ENCODE results near the gene GMDS.

The GMDS gene

DNA sequence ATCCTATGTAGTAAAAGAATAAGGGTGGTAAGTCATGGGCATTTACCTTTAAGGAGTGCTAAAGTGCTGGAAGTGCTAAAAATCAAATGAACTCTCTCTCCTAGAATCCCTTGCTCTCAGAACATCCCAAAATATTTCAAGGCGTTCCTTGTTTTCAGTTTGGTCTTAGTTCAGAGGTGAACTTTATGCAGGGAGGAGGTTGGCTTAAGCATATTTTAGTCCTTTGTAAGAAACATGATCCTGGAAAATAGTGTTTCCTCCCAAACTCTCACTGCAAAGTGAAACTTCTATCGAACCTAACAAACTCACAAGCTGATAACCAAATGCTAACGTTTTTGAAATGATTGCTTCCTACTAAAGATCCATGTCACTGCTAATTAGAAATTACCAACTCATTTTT lies 404.3 kb downstream of the GMDS start:
- Histone ChIP-seq H3K27ac (ENCODE audit: low read length) (no peak overlapping the region), H2AFZ (ENCODE audit: low read depth, low read length) (no peak overlapping the region), H3K9ac (ENCODE audit: low read depth, low read length) (no peak overlapping the region), H4K20me1 (ENCODE audit: insufficient read depth, low read length) (no peaks in the 10 kb centered on the region), H3K4me1 (ENCODE audit: insufficient read depth, low read length) (no peaks in the 10 kb centered on the region), H3K9me3 (ENCODE audit: insufficient read depth, low read length, severe bottlenecking) (peaks cover 3% of the 10 kb centered on the region), H3K4me2 (ENCODE audit: insufficient read depth, low read length) (no peak overlapping the region), H3K79me2 (ENCODE audit: insufficient read depth, low read length) (no peaks in the 10 kb centered on the region), H3K27me3 (ENCODE audit: insufficient read depth, low read length, poor library complexity) (no peaks in the 10 kb centered on the region), H3K36me3 (ENCODE audit: insufficient read depth, low read length) (peaks cover 4% of the 10 kb centered on the region; the same call in 1 of the 2 replicates), H3K4me3 (ENCODE audit: low read depth in 1 of 2, low read length in 2 of 2) (no peak overlapping the region)
- TF ChIP-seq CTCF (IDR thresholded peaks at IDR 0.05; ENCODE audit: borderline replicate concordance, extremely low read depth, low read length, poor library complexity, severe bottlenecking) (no peak), EZH2 (IDR thresholded peaks at IDR 0.05; ENCODE audit: borderline replicate concordance, low read depth, low read length, severe bottlenecking) (no peak)
- ATAC-seq (ENCODE audit: insufficient read depth, low read depth) (no peak), DNase-seq (no peak)

DNA sequence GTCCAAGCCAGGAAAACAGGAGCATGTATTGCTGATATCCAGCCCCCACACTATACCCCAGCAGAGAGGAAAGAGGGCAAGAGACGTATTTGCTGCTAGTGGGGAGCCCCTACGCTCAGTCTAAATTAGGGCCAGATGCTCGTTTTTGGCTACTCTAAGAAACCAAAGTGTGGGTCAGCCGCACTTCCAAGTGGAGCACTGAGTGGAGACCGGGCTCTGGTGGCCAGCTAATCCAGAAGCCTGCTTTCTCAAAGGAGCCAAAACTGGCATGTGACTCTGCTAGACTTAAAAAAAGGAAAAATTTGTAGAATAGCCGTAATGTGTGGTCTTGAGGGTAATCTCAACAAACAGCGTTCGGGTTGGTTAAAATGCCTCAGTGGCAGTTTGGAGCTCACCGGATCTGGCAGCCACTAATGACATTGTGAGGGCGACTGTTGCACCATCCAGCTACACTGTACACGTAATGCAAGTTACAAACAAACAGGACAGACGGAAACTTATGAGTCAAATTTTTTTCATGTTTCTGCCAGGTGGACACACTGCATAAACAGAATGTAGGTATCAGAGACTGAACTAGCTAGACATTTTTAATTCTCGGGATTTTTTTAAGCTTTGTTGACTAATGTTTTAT lies 404.8 kb downstream of the GMDS start:
- Histone ChIP-seq H3K27me3 (ENCODE audit: insufficient read depth, low read length, poor library complexity) (no peaks in the 10 kb centered on the region), H3K4me2 (ENCODE audit: insufficient read depth, low read length) (no peak overlapping the region), H3K27ac (ENCODE audit: low read length) (no peak overlapping the region), H3K79me2 (ENCODE audit: insufficient read depth, low read length) (no peaks in the 10 kb centered on the region), H4K20me1 (ENCODE audit: insufficient read depth, low read length) (no peaks in the 10 kb centered on the region), H3K36me3 (ENCODE audit: insufficient read depth, low read length) (peaks cover under 1% of the 10 kb centered on the region; the same call in 1 of the 2 replicates), H3K4me1 (ENCODE audit: insufficient read depth, low read length) (no peaks in the 10 kb centered on the region), H3K4me3 (ENCODE audit: low read depth in 1 of 2, low read length in 2 of 2) (no peak overlapping the region), H2AFZ (ENCODE audit: low read depth, low read length) (no peak overlapping the region), H3K9me3 (ENCODE audit: insufficient read depth, low read length, severe bottlenecking) (peaks cover under 1% of the 10 kb centered on the region), H3K9ac (ENCODE audit: low read depth, low read length) (no peak overlapping the region)
- no peak for TF ChIP-seq EZH2 (IDR thresholded peaks at IDR 0.05; ENCODE audit: borderline replicate concordance, low read depth, low read length, severe bottlenecking)
- no peak for TF ChIP-seq CTCF (IDR thresholded peaks at IDR 0.05; ENCODE audit: borderline replicate concordance, extremely low read depth, low read length, poor library complexity, severe bottlenecking)
- DNase-seq, result no peak
- no peak for ATAC-seq (ENCODE audit: insufficient read depth, low read depth)

GRCh38 chr6:1839361-1839760 lies 406.0 kb downstream of the GMDS start:
- H3K4me1 ChIP-seq (ENCODE audit: insufficient read depth, low read length), result no peaks in the 10 kb centered on the region
- H3K9ac ChIP-seq (ENCODE audit: low read depth, low read length), result no peak overlapping the region
- TF ChIP-seq EZH2 (IDR thresholded peaks at IDR 0.05; ENCODE audit: borderline replicate concordance, low read depth, low read length, severe bottlenecking), result no peak
- no peak for TF ChIP-seq CTCF (IDR thresholded peaks at IDR 0.05; ENCODE audit: borderline replicate concordance, extremely low read depth, low read length, poor library complexity, severe bottlenecking)
- ATAC-seq (ENCODE audit: insufficient read depth, low read depth) (no peak), DNase-seq (no peak)
- no peaks in the 10 kb centered on the region for H3K27me3 ChIP-seq (ENCODE audit: insufficient read depth, low read length, poor library complexity)
- H3K4me3 ChIP-seq (ENCODE audit: low read depth in 1 of 2, low read length in 2 of 2), result no peak overlapping the region
- no peaks in the 10 kb centered on the region for H3K36me3 ChIP-seq (ENCODE audit: insufficient read depth, low read length)
- H3K9me3 ChIP-seq (ENCODE audit: insufficient read depth, low read length, severe bottlenecking), result no peaks in the 10 kb centered on the region
- no peaks in the 10 kb centered on the region for H4K20me1 ChIP-seq (ENCODE audit: insufficient read depth, low read length)
- no peaks in the 10 kb centered on the region for H3K79me2 ChIP-seq (ENCODE audit: insufficient read depth, low read length)
- no peak overlapping the region for H2AFZ ChIP-seq (ENCODE audit: low read depth, low read length)
- H3K4me2 ChIP-seq (ENCODE audit: insufficient read depth, low read length), result no peak overlapping the region
- no peak overlapping the region for H3K27ac ChIP-seq (ENCODE audit: low read length)

Measured in DND-41 (cell line).